NCI-H2029 treated with DMSO at 0.1 percent for 48 hours (cell line): ENCODE measurements around the gene RACK1.

Source experiments
- DNase-seq: peaks from one replicate; lab custom pipeline; 2025; lab: John Stamatoyannopoulos, UW

RACK1 gene

DNA sequence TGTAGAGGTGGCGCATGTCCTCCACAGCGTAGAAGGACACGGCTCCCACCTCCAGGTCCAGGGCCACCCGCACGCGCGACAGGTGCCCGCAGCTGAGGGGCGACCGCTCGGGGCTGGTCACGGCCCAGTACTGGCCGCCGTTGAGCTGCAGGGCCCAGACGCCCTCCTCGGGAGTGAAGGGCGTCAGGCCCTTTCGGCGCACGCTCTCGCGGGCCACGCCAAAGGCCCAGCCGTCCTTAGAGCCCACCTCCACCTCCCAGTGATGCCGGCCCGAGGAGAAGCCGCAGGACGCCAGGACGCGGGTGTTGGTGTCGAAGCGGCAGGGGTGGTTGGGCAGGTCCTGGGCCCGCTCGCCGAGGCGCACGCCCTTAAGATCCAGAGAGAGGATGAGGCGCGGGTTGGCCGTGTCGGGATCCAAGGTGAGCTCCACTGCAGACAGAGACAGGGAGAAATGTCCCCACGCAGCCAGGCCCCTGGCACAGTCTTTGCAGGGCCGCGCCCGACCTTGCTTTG, 48.4 kb downstream of the RACK1 start:
- no peak for DNase-seq

- DNase-seq, result no peak
These were observed 49.0 kb downstream of the RACK1 start for GRCh38 chr5:181194489-181195248.

DNA sequence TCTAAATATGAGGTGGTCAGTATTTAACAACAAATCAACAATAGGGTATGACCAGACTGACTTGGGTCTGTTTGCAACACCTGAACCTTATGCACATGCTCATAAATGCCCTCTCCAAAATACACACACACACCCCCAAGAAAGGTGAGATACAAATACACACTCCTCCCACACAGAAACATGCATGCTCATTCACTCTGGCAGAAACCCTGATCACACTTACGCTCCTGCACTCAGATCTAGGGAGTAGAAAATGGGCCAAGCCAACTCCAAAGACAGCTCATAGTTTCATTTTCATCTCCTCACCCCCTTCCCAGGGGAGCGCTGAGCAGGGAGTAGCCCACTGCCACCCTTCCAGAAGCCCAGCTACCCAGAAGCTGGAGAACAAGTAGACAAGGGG, 50.0 kb downstream of the RACK1 start:
- DNase-seq, result no peak

DNA sequence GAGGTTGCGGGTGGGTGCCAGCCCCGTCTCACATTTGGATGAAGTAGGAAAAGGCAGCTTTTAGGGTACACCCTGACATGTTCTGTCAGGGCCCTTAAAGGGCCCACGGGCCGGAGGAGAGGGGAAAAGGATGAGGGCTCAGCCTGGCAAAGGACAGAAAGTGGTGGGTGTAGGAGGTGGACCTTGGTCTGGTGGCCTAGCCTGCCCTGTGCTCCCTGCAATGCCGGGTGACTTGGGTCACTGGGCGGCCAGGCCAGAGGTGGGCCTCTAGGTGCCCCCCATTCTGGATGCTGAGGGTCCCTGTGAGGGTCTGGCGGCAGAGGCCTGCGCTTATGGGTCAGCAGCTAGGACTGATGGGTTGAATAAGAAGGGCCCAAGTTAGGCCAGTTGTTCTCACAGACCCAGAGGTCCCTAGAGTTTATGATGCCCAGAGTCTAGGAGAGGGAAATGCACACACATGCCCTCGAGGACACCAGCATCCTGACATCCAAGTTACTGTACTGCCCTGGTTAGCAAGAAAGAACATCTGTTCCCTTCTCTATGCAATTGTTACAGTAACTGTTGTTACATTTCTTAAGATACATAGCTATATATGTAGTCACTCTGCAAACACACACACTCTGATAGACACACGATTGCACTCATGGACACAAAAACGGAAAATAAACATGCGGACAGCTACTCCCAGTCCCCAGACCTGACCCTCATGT, 51.2 kb downstream of the RACK1 start:
- no peak for DNase-seq

- DNase-seq, result no peak
These were observed 52.0 kb downstream of the RACK1 start for GRCh38 chr5:181191526-181192336.

- DNase-seq, result no peak
These were observed 52.8 kb downstream of the RACK1 start for GRCh38 chr5:181190711-181191525.

DNA sequence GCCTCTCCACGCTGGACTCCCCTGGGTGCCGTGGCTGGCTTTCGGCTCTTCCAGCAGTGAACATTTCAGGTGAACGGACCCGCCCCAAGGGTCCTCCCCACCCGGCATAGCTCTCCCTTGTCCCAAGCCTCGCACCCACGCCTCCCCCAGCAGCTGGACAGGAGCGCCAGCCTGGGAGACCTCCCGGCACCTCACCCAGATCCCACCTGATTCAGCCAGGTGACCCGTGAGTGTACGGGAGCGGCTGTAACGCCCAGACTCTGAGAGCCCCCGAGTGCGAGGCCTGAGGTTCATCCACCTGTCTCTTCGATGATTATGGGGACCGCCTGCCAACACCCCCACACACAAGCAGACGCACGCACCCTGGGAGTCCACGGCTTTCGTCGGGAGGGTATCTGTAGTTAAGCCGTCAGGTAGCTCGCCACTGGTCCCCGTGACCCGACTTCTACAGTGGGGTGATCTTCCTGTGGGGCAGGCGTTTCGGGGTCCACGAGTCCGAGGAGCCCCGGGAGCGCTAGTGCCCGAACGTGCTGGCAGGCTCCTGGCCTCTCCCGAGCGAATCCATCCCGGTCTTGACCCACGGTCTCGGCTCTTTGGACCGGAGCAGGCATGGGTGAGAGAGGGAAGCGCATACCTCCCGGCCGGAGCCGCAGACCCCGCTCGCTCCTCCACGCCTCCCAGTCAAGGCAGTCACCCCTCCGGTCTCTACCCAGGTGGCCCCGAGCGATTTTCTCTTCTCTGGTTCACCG, 53.6 kb downstream of the RACK1 start:
- no peak for DNase-seq

- DNase-seq, result no peak
These were observed 54.2 kb downstream of the RACK1 start for GRCh38 chr5:181189363-181189961.

DNA sequence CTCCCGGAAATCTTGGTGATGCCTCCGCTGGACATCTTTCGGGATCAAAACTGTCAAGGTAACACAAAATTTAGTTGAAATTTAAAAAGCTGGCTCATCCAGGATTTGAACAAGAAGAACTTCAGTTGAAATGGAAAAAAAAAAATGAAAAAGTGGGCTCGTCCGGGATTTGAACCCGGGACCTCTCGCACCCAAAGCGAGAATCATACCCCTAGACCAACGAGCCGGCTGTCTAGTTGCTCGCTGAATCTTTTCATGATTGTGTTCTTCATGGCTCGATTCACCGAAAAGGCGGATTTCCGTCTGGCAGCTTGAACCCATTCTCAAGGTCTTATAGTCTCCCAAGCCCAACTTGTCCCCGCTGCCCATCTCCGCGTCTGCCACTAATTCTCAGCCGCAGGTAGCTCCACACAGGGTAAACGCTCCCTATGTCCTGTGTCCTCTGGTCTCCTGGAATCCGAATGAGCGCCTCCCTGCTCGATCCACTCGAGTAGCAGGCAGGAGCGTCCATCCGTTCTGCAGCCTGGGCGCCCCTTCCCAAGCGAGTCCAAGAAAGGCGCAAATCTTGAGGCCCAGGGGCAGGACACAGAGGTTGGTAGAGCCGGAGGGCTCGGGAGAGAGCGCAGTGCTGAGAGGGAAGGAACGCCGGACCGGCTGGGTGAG, 54.9 kb downstream of the RACK1 start:
- no peak for DNase-seq

DNA sequence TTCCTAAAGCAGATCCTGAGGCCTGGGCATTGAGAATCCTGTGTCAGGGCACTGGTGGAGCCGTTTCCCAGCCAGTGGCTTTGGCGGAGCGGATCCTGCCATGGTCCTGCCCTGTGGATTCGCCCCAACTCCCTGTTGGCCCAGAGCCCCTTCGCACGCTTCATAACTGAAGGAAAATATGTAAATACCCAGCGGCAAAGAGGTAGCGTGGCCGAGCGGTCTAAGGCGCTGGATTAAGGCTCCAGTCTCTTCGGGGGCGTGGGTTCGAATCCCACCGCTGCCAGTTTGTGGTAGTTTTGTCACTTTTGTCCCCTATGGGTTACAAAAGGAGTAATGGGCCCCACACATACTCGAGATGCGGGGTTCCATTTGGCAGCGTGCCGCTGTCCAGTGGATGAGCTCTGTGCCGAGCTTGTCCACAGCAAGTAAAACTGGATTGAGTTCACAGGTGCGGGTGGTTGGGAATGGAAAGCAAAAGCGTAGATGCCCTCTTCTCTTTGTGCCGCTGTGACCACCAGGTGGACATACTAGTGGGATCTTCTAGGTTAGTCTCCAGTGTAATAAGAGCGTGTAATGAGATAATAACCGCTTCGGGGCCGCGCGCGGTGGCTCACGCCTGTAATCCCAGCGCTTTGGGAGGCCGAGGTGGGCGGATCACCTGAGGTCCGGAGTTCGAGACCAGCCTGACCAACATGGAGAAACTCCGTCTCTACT, 56.0 kb downstream of the RACK1 start:
- DNase-seq, result no peak

DNA sequence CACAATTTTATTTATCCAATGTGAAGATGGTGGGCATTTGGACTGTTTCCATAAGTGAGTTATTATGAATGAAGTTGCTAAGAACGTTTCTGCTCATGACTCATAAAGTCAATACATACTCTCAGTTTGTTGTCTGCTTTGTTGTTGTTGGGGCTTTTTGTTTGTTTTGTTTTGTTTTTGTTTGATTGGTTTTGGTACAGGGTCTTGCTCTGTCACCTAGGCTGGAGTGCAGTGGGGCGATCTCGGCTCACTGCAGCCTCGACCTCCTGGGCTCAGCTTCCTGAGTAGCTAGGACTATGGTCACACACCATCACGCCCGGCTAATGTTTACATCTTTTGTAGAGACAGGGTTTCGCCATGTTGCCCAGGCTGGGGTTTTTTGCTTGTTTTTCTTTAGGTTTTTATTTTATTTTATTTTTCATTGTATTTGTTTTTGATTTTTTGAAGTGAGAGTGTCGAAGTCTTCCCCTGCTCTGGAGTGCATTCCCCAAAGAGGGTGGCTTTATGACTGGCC, 56.7 kb downstream of the RACK1 start:
- DNase-seq, result no peak
